GM12878 (cell line): Measurements from ENCODE around the gene C15orf62. TPM values are rescaled to one million over a fixed set of nuclear protein-coding genes. Genes with fewer than 3 reads are reported as not detected.

Experiments
- ATAC-seq: fragments of 200-7000 bp; cut with Tn5 transposase; 3 replicates; pipeline ENCODE4 v1.9.1; 2020; ENCODE audit warnings: mild to moderate bottlenecking, moderate library complexity
- BruUV-seq: library from RNA; stranded (reverse); fragments of 400-500 nt; replicated peaks from 2 replicates; lab custom pipeline; 2021; lab: Mats Ljungman, UMichigan
- CTCF ChIA-PET: fragments of 300-600 bp; sonication (Branson Sonifier 250); formaldehyde crosslinking; extraction: SDS; loops from one replicate; lab custom pipeline; 2021; ENCODE audit warnings: inconsistent platforms; lab: Yijun Ruan, JAX
- POLR2A ChIA-PET: fragments of 350-600 bp; formaldehyde crosslinking; extraction: SDS; loops from one replicate; lab custom pipeline; 2021; ENCODE audit warnings: inconsistent platforms; lab: Charles Lee
- RAD21 ChIA-PET: fragments of 300-600 bp; sonication (Branson Sonifier 250); formaldehyde crosslinking; loops from one replicate; lab custom pipeline; 2023; ENCODE audit warnings: antibody characterized with exemption; ENCODE audit not compliant: unreplicated experiment; lab: Charles Lee
- SMC1A ChIA-PET: fragments of 300-600 bp; sonication (Branson Sonifier 250); formaldehyde crosslinking; loops from one replicate; lab custom pipeline; 2023; ENCODE audit not compliant: unreplicated experiment, uncharacterized antibody; lab: Charles Lee
- DNase-seq: peaks from one replicate; pipeline ENCODE4 v3.0.0-alpha.2; 2011; ENCODE audit warnings: low read depth, low spot score
- FAIRE-seq: peaks from 3 replicates; lab custom pipeline; 2011; peaks lifted over from hg19 to GRCh38; lab: Jason Lieb, UNC
- H2AFZ ChIP-seq: 2 replicates; pipeline ENCODE4 v1.6.0; 2011; ENCODE audit warnings: low read depth, low read length, control low read depth; ENCODE audit not compliant: control insufficient read depth
- H3K27ac ChIP-seq: 2 replicates; pipeline ENCODE4 v1.5.1; 2011; ENCODE audit warnings: control low read depth; ENCODE audit not compliant: control insufficient read depth, insufficient read depth
- H3K27me3 ChIP-seq, 2 experiments: replicated peaks in 1 of 2; 2 replicates each; pipeline versions ENCODE4 v1.6.0 to v1.6.1; 2011; ENCODE audit warnings: low read length in 1 of 2; ENCODE audit not compliant: control insufficient read depth in 2 of 2, insufficient read depth in 2 of 2
- H3K36me3 ChIP-seq, 2 experiments: 2 replicates each; pipeline ENCODE4 v1.5.1; 2011; ENCODE audit warnings: low read length in 1 of 2; ENCODE audit not compliant: control insufficient read depth in 2 of 2, insufficient read depth in 2 of 2
- H3K4me1 ChIP-seq: 2 replicates; pipeline ENCODE4 v1.6.1; 2011; ENCODE audit warnings: mild to moderate bottlenecking, low read length, moderate library complexity, mixed read lengths; ENCODE audit not compliant: control insufficient read depth, insufficient read depth
- H3K4me2 ChIP-seq: 2 replicates; pipeline ENCODE4 v1.6.0; 2011; ENCODE audit warnings: control low read depth; ENCODE audit not compliant: control insufficient read depth, insufficient read depth
- H3K4me3 ChIP-seq: fragments of 200-600 bp; sonication (generic); 2 replicates; pipeline ENCODE4 v1.5.1; 2016
- H3K79me2 ChIP-seq: 2 replicates; pipeline ENCODE4 v1.6.0; 2011; ENCODE audit warnings: low read length; ENCODE audit not compliant: control insufficient read depth, insufficient read depth
- H3K9ac ChIP-seq: 2 replicates; pipeline ENCODE4 v1.8.0; 2011; ENCODE audit warnings: low read length, control low read depth, mixed read lengths; ENCODE audit not compliant: control insufficient read depth, insufficient read depth
- H3K9me3 ChIP-seq: replicated peaks from 3 replicates; pipeline ENCODE4 v1.5.1; 2011; ENCODE audit warnings: mild to moderate bottlenecking, low read length; ENCODE audit not compliant: control insufficient read depth, insufficient read depth
- H4K20me1 ChIP-seq: 2 replicates; pipeline ENCODE4 v1.6.0; 2011; ENCODE audit not compliant: control insufficient read depth, insufficient read depth
- ATF2 ChIP-seq: IDR thresholded peaks from 2 replicates; pipeline ENCODE4 v1.6.1; 2012; ENCODE audit warnings: low read length, inconsistent platforms
- BHLHE40 ChIP-seq, 2 experiments: fragments of 450-650 bp in 1 of 2; IDR thresholded peaks; 2 replicates each; pipeline ENCODE4 v1.6.1; 2011 to 2017; ENCODE audit warnings: low read depth in 2 of 2, borderline replicate concordance in 1 of 2, improper control_type of control experiment in 1 of 2, low read length in 1 of 2, mild to moderate bottlenecking in 1 of 2
- CREM ChIP-seq: IDR thresholded peaks from 2 replicates; pipeline ENCODE4 v1.6.1; 2014; ENCODE audit warnings: antibody characterized with exemption, low read depth
- IRF3 ChIP-seq: fragments of 450-650 bp; IDR thresholded peaks from 2 replicates; pipeline ENCODE4 v1.6.1; 2014; ENCODE audit warnings: mild to moderate bottlenecking
- KDM1A ChIP-seq: fragments of 200-600 bp; sonication (generic); IDR thresholded peaks from 2 replicates; pipeline ENCODE4 v1.6.1; 2016; ENCODE audit warnings: borderline replicate concordance
- RFX5 ChIP-seq: IDR thresholded peaks from 2 replicates; pipeline ENCODE4 v1.6.1; 2011; ENCODE audit warnings: low read depth, low read length, improper control_type of control experiment
- SIN3A ChIP-seq: IDR thresholded peaks from 2 replicates; pipeline ENCODE4 v1.6.1; 2012; ENCODE audit warnings: low read depth, low read length, improper control_type of control experiment
- SUZ12 ChIP-seq: fragments of 200-600 bp; sonication (generic); IDR thresholded peaks from one replicate; pipeline ENCODE4 v1.6.1; 2018; ENCODE audit warnings: antibody characterized with exemption, mild to moderate bottlenecking; ENCODE audit not compliant: unreplicated experiment
- TBL1XR1 ChIP-seq: IDR thresholded peaks from 2 replicates; pipeline ENCODE4 v1.6.1; 2012; ENCODE audit warnings: low read depth, low read length, improper control_type of control experiment
- YBX1 ChIP-seq: fragments of 450-650 bp; IDR thresholded peaks from 2 replicates; pipeline ENCODE4 v1.6.1; 2016; ENCODE audit warnings: antibody characterized with exemption
- ZNF274 ChIP-seq: IDR thresholded peaks from one replicate; pipeline ENCODE4 v1.8.0; 2011; ENCODE audit not compliant: insufficient read length, insufficient read depth
- WGBS: methylation state at CpG from one replicate; pipeline ENCODE4 v1.1.6; 2016; ENCODE audit warnings: low lambda C conversion rate; ENCODE audit not compliant: insufficient replicate concordance, insufficient coverage; ENCODE audit errors: missing lambda C conversion rate; 5-methylcytosine and 5-hydroxymethylcytosine counted together
- in situ Hi-C: fragments of 300-500 bp; cut with MboI; formaldehyde crosslinking; loops from 9 replicates; pipeline ENCODE4 v1.14.3; 2018; ENCODE audit warnings: mixed read lengths
- intact Hi-C: fragments of 100-400 bp; cut with micrococcal nuclease; formaldehyde crosslinking; loops from one replicate; pipeline ENCODE4 v1.14.2; 2022; ENCODE audit not compliant: unreplicated experiment
- polyA plus RNA-seq, 11 experiments: library from polyadenylated mRNA; depleted of rRNA in 4 of 11; unstranded in 6 of 11; stranded (reverse) in 5 of 11; fragments of >200 nt; fragmentation: Nextera tagmentation in 4 of 11; fragmentation: Illumina TruSeq in 1 of 11; extraction: Ambion mirVana in 4 of 11; extraction: Trizol in 1 of 11; gene quantifications; 1 replicate in 1 of 11; 2 replicates in 10 of 11; pipeline versions ENCODE4 v1.2.1 to v1.2.3, GENCODE V29; 2011 to 2016; ENCODE audit warnings: inconsistent platforms in 2 of 11, missing spikeins in 2 of 11, low read depth in 1 of 11
- total RNA-seq, 4 experiments: library from RNA; depleted of rRNA in 3 of 4; stranded (reverse); fragments of >200 nt in 3 of 4; fragmentation: Illumina TruSeq in 1 of 4; extraction: Trizol in 1 of 4; gene quantifications; 2 replicates each; pipeline versions ENCODE4 v1.2.1 to v1.2.3, GENCODE V29; 2013 to 2021

Gene C15orf62
- total and polyA plus RNA-seq, 10 of the 15 experiments (the other 5 are each of a cell fraction or from before 2014, with no cell fraction given), result 0.06 to 0.68 (median 0.40) TPM; not detected in 1

- no peak for TF ChIP-seq IRF3
- TF ChIP-seq TBL1XR1, result no peak
- no peak for TF ChIP-seq SIN3A
- TF ChIP-seq YBX1, result no peak
- TF ChIP-seq CREM, result no peak
- no peak for TF ChIP-seq RFX5
- no peak for TF ChIP-seq SUZ12
- TF ChIP-seq ATF2, result no peak
- no peak for TF ChIP-seq ZNF274
Observed at GRCh38 chr15:40739854-40740253, 29.9 kb upstream of the C15orf62 start (continued).

GRCh38 chr15:40743485-40743901 lies 26.3 kb upstream of the C15orf62 start:
- no peaks in the 10 kb centered on the region for H4K20me1 ChIP-seq
- POLR2A ChIA-PET, result interaction anchor here (0.7 to 1.3 kb wide), 3 partner anchors 39 to 65 kb away, joined by 3 to 7 read pairs (median 4); no protein-coding TSS in a partner anchor
- no TSS peak for BruUV-seq
- no peak overlapping the region for H3K4me3 ChIP-seq
- no peaks in the 10 kb centered on the region; the same call in 1 of the 2 replicates for H3K79me2 ChIP-seq
- no peak for ATAC-seq
- FAIRE-seq, result no peak
- H3K9me3 ChIP-seq, result no peaks in the 10 kb centered on the region
- H2AFZ ChIP-seq, result no peak overlapping the region
- H3K4me2 ChIP-seq, result no peak overlapping the region
- in situ Hi-C loops (no loop called here), intact Hi-C loops (no loop called here)
- H3K9ac ChIP-seq, result no peak overlapping the region
- CTCF ChIA-PET, result interaction anchor here (0.6 to 2.2 kb wide), 9 partner anchors 11 to 151 kb away, joined by 3 to 14 read pairs (median 4); partner anchors contain the start of genes GCHFR and VPS18
- DNase-seq, result no peak
- no peak overlapping the region for H3K27ac ChIP-seq
- WGBS, result 94% methylated on average over 2 of the region's 2 CpGs
- SMC1A ChIA-PET, result interaction anchor here (0.7 to 2.1 kb wide), 3 partner anchors 10 to 39 kb away, joined by 3 to 8 read pairs (median 3); no protein-coding TSS in a partner anchor
- H3K4me1 ChIP-seq, result peaks cover 9% of the 10 kb centered on the region
- H3K27me3 ChIP-seq, result no peaks in the 10 kb centered on the region
- TF ChIP-seq BHLHE40 (IDR thresholded peaks at IDR 0.05; ENCODE audit: borderline replicate concordance in 1 of 2, low read depth in 2 of 2, low read length in 1 of 2) (0 out of 4 replicates have a peak, but pooled peaks of 1 of the 2 experiments have one; percentile 27), KDM1A (no peak)
- TF ChIP-seq, all 136 proteins: peak for 1
- RAD21 ChIA-PET, result interaction anchor here (0.9 to 2.1 kb wide), 6 partner anchors 13 to 174 kb away, joined by 3 to 11 read pairs (median 5); partner anchors contain the start of genes RAD51 and RPUSD2
- H3K36me3 ChIP-seq, result peaks cover 16 to 23% of the 10 kb centered on the region in 2 experiments
